K562 (cell line): Measurements from ENCODE around the gene UBA7. TPM values are rescaled to one million over a fixed set of nuclear protein-coding genes. Genes with fewer than 3 reads are reported as not detected.

Experiments used
- ATAC-seq: fragments of 200-7000 bp; cut with Tn5 transposase; 3 replicates; pipeline ENCODE4 v1.9.1; 2020; ENCODE audit warnings: moderate library complexity
- BruUV-seq: library from RNA; stranded (reverse); fragments of 400-500 nt; replicated peaks from 2 replicates; lab custom pipeline; 2021; lab: Mats Ljungman, UMichigan
- CTCF ChIA-PET: fragments of 300-600 bp; formaldehyde crosslinking; extraction: SDS; loops from one replicate; lab custom pipeline; 2021; ENCODE audit warnings: low intra/inter-chr PET ratio; lab: Yijun Ruan, JAX
- POLR2A ChIA-PET: fragments of 300-600, 350-650 bp; sonication (Branson Sonifier 250); formaldehyde crosslinking; extraction: SDS; loops from one replicate; lab custom pipeline; 2021; ENCODE audit warnings: antibody characterized with exemption, inconsistent platforms; lab: Yijun Ruan, JAX
- DNase-seq, 4 experiments: peaks; one replicate each; pipeline versions ENCODE4 v3.0.0 to v3.0.0-alpha.2; 2011 to 2018; ENCODE audit warnings: low spot score in 3 of 4, mixed read lengths in 3 of 4; ENCODE audit errors: extremely low read depth in 1 of 4
- FAIRE-seq: peaks from 2 replicates; lab custom pipeline; 2011; peaks lifted over from hg19 to GRCh38; lab: Jason Lieb, UNC
- H2AFZ ChIP-seq: 2 replicates; pipeline ENCODE4 v1.6.0; 2011; ENCODE audit warnings: low read depth, low read length, control low read depth, inconsistent platforms
- H3K27ac ChIP-seq: fragments of 200-600 bp; 3 replicates; pipeline ENCODE4 v1.8.0; 2011; ENCODE audit warnings: low read depth, mild to moderate bottlenecking, control low read depth, inconsistent platforms, low read length, moderate library complexity, mixed read lengths; ENCODE audit errors: extremely low read depth
- H3K27me3 ChIP-seq, 2 experiments: fragments of 300-600 bp in 1 of 2; 2 replicates in 1 of 2; 3 replicates in 1 of 2; pipeline versions ENCODE4 v1.6.0 to v1.8.0; 2011; ENCODE audit warnings: inconsistent platforms in 2 of 2, low read length in 2 of 2, mild to moderate bottlenecking in 1 of 2, mixed read lengths in 1 of 2, moderate library complexity in 1 of 2; ENCODE audit not compliant: control insufficient read depth in 2 of 2, insufficient read depth in 2 of 2
- H3K36me3 ChIP-seq: fragments of 300-600 bp; 3 replicates; pipeline ENCODE4 v1.8.0; 2011; ENCODE audit warnings: mild to moderate bottlenecking, low read length, inconsistent platforms; ENCODE audit not compliant: control insufficient read depth, insufficient read depth
- H3K4me1 ChIP-seq, 2 experiments: fragments of 200-600 bp in 1 of 2; replicated peaks in 1 of 2; 2 replicates in 1 of 2; 3 replicates in 1 of 2; pipeline versions ENCODE4 v1.5.1 to v1.8.0; 2011; ENCODE audit warnings: inconsistent platforms in 2 of 2, low read length in 2 of 2, mild to moderate bottlenecking in 1 of 2, mixed read lengths in 1 of 2, moderate library complexity in 1 of 2; ENCODE audit not compliant: control insufficient read depth in 2 of 2, insufficient read depth in 2 of 2
- H3K4me2 ChIP-seq: 2 replicates; pipeline ENCODE4 v1.6.1; 2011; ENCODE audit warnings: low read length, control low read depth, inconsistent platforms, mixed read lengths; ENCODE audit not compliant: insufficient read depth
- H3K4me3 ChIP-seq: fragments of 200-600 bp; sonication (generic), shearing (Covaris generic); 2 replicates; pipeline ENCODE4 v1.5.1; 2016; ENCODE audit warnings: control low read depth, inconsistent platforms
- H3K79me2 ChIP-seq: fragments of 200-600 bp; 3 replicates; pipeline ENCODE4 v1.8.0; 2011; ENCODE audit warnings: low read length, inconsistent platforms; ENCODE audit not compliant: control insufficient read depth, insufficient read depth
- H3K9ac ChIP-seq, 2 experiments: 2 replicates each; pipeline versions ENCODE4 v1.6.0 to v1.6.1; 2011; ENCODE audit warnings: low read depth in 2 of 2, low read length in 2 of 2, control low read depth in 1 of 2, inconsistent platforms in 1 of 2, mild to moderate bottlenecking in 1 of 2, mixed read lengths in 1 of 2; ENCODE audit not compliant: insufficient read depth in 1 of 2
- H3K9me1 ChIP-seq: one replicate; pipeline ENCODE4 v1.6.0; 2011; ENCODE audit warnings: inconsistent platforms, mild to moderate bottlenecking, low read length, moderate library complexity; ENCODE audit not compliant: control insufficient read depth, insufficient read depth
- H3K9me3 ChIP-seq: replicated peaks from 2 replicates; pipeline ENCODE4 v1.5.1; 2011; ENCODE audit warnings: low read depth, low read length, inconsistent platforms; ENCODE audit not compliant: control insufficient read depth, insufficient read depth
- H4K20me1 ChIP-seq: replicated peaks from 2 replicates; pipeline ENCODE4 v1.6.1; 2011; ENCODE audit warnings: low read length, inconsistent platforms, mixed read lengths; ENCODE audit not compliant: control insufficient read depth, insufficient read depth
- ARID2 ChIP-seq: fragments of 450-650 bp; IDR thresholded peaks from 2 replicates; pipeline ENCODE4 v1.6.1; 2017; ENCODE audit warnings: antibody characterized with exemption, mild to moderate bottlenecking
- GTF2F1 ChIP-seq: IDR thresholded peaks from 2 replicates; pipeline ENCODE4 v1.6.1; 2011; ENCODE audit warnings: low read depth, low read length, improper control_type of control experiment
- HES1 ChIP-seq: fragments of 450-650 bp; IDR thresholded peaks from 2 replicates; pipeline ENCODE4 v1.6.1; 2016; ENCODE audit warnings: low read depth, mild to moderate bottlenecking, moderate library complexity
- MECOM ChIP-seq: fragments of 250-450 bp; sonication (Bioruptor Pico); IDR thresholded peaks from 2 replicates; pipeline ENCODE4 v1.8.0; 2022; ENCODE audit warnings: inconsistent platforms
- NCOA1 ChIP-seq: fragments of 450-650 bp; IDR thresholded peaks from 2 replicates; pipeline ENCODE4 v1.6.1; 2016; ENCODE audit warnings: low read depth
- NR2C2 ChIP-seq, 2 experiments: fragments of 200-800 bp in 1 of 2; sonication (Bioruptor generic) in 1 of 2; sonication (generic) in 1 of 2; formaldehyde crosslinking in 1 of 2; IDR thresholded peaks; 2 replicates each; pipeline versions ENCODE4 v1.6.1 to v1.8.0; 2016 to 2022; ENCODE audit warnings: mild to moderate bottlenecking in 1 of 2, missing compliant biosample characterization in 1 of 2, missing genetic modification characterization in 1 of 2, missing genetic modification reagents in 1 of 2
- NR2F6 ChIP-seq: fragments of 450-650 bp; formaldehyde crosslinking; IDR thresholded peaks from 2 replicates; pipeline ENCODE4 v1.4.0; 2020; ENCODE audit warnings: mild to moderate bottlenecking
- SMARCE1 ChIP-seq: fragments of 450-650 bp; IDR thresholded peaks from 2 replicates; pipeline ENCODE4 v1.7.1; 2016; ENCODE audit warnings: mild to moderate bottlenecking
- ZNF134 ChIP-seq: fragments of 250-450 bp; sonication (Bioruptor Pico); conservative IDR thresholded peaks from 2 replicates; pipeline ENCODE4 v1.4.0; 2020
- WGBS: fragments of 100-300 bp; shearing (Covaris generic); methylation state at CpG from one replicate; pipeline ENCODE4 v1.1.6; 2016; ENCODE audit warnings: low coverage, mixed read lengths; ENCODE audit not compliant: insufficient coverage; ENCODE audit errors: missing lambda C conversion rate; 5-methylcytosine and 5-hydroxymethylcytosine counted together
- in situ Hi-C: fragments of 300-500 bp; cut with MboI; formaldehyde crosslinking; loops from 4 replicates; pipeline ENCODE4 v1.15.0; 2018; ENCODE audit warnings: inconsistent platforms, mixed read lengths
- intact Hi-C: fragments of 100-400 bp; cut with micrococcal nuclease; formaldehyde crosslinking; loops from 2 replicates; pipeline ENCODE4 v1.14.2; 2022
- polyA plus RNA-seq, 8 experiments: library from polyadenylated mRNA; depleted of rRNA in 4 of 8; stranded (reverse) in 5 of 8; unstranded in 3 of 8; fragments of >200 nt; fragmentation: Nextera tagmentation in 2 of 8; fragmentation: Illumina TruSeq in 1 of 8; extraction: Ambion mirVana in 2 of 8; extraction: Trizol in 1 of 8; gene quantifications; 2 replicates each; pipeline versions ENCODE4 v1.2.1 to v1.2.3, GENCODE V29; 2011 to 2014; ENCODE audit warnings: inconsistent platforms in 1 of 8, missing spikeins in 1 of 8
- total RNA-seq, 7 experiments: library from RNA; depleted of rRNA in 6 of 7; stranded (reverse); fragments of >200 nt in 6 of 7; fragmentation: Illumina TruSeq in 2 of 7; extraction: Trizol in 2 of 7; gene quantifications; 2 replicates each; pipeline versions ENCODE4 v1.2.1 to v1.2.3, GENCODE V29; 2011 to 2021; ENCODE audit warnings: low replicate concordance in 1 of 7
- TF ChIP-seq, protein P1 (sequence below): fragments of 450-650 bp; IDR thresholded peaks from 2 replicates; pipeline ENCODE4 v1.6.1; 2016; ENCODE audit warnings: missing biosample characterization, missing genetic modification characterization
- TF ChIP-seq, protein P2 (sequence below): fragments of 250-450 bp; sonication (Bioruptor Pico); IDR thresholded peaks from 2 replicates; pipeline ENCODE4 v1.4.0; 2020

The UBA7 gene
- total and polyA plus RNA-seq, 9 of the 15 experiments (the other 6 are each of a cell fraction or from before 2014, with no cell fraction given) = 0.17 to 3.3 (median 2.0) TPM

- peaks cover 16% of the 10 kb centered on the region; the same call in 2 of the 3 replicates for H3K36me3 ChIP-seq
- H3K27me3 ChIP-seq = no peaks in the 10 kb centered on the region
- DNase-seq (no peak), ATAC-seq (no peak), FAIRE-seq (no peak)
- intact Hi-C loops (no loop called here), in situ Hi-C loops (no loop called here)
- no peak overlapping the region for H3K4me3 ChIP-seq
- H3K79me2 ChIP-seq = peaks cover 77% of the 10 kb centered on the region
- WGBS = 77% methylated on average over 3 of the region's 3 CpGs
- no peak overlapping the region for H3K4me2 ChIP-seq
- ChIA-PET CTCF (no interaction called here), POLR2A (no interaction called here)
- no peaks in the 10 kb centered on the region for H4K20me1 ChIP-seq
- BruUV-seq = no TSS peak
- H2AFZ ChIP-seq = no peak overlapping the region
- H3K9me3 ChIP-seq = no peaks in the 10 kb centered on the region
- no peaks in the 10 kb centered on the region; a peak in 1 of 5 replicates for H3K4me1 ChIP-seq
- H3K9ac ChIP-seq = no peak overlapping the region
- H3K9me1 ChIP-seq = no peaks in the 10 kb centered on the region
- H3K27ac ChIP-seq = no peak overlapping the region
- TF ChIP-seq HES1 = no peak
- TF ChIP-seq ZNF134 (CRISPR knock-in tag) = no peak
- TF ChIP-seq MECOM = no peak
- no peak for TF ChIP-seq SMARCE1
- no peak for TF ChIP-seq ARID2
- TF ChIP-seq, protein P1, sequence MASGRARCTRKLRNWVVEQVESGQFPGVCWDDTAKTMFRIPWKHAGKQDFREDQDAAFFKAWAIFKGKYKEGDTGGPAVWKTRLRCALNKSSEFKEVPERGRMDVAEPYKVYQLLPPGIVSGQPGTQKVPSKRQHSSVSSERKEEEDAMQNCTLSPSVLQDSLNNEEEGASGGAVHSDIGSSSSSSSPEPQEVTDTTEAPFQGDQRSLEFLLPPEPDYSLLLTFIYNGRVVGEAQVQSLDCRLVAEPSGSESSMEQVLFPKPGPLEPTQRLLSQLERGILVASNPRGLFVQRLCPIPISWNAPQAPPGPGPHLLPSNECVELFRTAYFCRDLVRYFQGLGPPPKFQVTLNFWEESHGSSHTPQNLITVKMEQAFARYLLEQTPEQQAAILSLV = no peak
- TF ChIP-seq NR2F6 (CRISPR knock-in tag) = no peak
- no peak for TF ChIP-seq GTF2F1
- no peak for TF ChIP-seq NR2C2 (CRISPR knock-in tag; IDR thresholded peaks at IDR 0.05)
- no peak for TF ChIP-seq NR2C2 (tag; IDR thresholded peaks at IDR 0.05)
- no peak for TF ChIP-seq NCOA1
- TF ChIP-seq, protein P2, sequence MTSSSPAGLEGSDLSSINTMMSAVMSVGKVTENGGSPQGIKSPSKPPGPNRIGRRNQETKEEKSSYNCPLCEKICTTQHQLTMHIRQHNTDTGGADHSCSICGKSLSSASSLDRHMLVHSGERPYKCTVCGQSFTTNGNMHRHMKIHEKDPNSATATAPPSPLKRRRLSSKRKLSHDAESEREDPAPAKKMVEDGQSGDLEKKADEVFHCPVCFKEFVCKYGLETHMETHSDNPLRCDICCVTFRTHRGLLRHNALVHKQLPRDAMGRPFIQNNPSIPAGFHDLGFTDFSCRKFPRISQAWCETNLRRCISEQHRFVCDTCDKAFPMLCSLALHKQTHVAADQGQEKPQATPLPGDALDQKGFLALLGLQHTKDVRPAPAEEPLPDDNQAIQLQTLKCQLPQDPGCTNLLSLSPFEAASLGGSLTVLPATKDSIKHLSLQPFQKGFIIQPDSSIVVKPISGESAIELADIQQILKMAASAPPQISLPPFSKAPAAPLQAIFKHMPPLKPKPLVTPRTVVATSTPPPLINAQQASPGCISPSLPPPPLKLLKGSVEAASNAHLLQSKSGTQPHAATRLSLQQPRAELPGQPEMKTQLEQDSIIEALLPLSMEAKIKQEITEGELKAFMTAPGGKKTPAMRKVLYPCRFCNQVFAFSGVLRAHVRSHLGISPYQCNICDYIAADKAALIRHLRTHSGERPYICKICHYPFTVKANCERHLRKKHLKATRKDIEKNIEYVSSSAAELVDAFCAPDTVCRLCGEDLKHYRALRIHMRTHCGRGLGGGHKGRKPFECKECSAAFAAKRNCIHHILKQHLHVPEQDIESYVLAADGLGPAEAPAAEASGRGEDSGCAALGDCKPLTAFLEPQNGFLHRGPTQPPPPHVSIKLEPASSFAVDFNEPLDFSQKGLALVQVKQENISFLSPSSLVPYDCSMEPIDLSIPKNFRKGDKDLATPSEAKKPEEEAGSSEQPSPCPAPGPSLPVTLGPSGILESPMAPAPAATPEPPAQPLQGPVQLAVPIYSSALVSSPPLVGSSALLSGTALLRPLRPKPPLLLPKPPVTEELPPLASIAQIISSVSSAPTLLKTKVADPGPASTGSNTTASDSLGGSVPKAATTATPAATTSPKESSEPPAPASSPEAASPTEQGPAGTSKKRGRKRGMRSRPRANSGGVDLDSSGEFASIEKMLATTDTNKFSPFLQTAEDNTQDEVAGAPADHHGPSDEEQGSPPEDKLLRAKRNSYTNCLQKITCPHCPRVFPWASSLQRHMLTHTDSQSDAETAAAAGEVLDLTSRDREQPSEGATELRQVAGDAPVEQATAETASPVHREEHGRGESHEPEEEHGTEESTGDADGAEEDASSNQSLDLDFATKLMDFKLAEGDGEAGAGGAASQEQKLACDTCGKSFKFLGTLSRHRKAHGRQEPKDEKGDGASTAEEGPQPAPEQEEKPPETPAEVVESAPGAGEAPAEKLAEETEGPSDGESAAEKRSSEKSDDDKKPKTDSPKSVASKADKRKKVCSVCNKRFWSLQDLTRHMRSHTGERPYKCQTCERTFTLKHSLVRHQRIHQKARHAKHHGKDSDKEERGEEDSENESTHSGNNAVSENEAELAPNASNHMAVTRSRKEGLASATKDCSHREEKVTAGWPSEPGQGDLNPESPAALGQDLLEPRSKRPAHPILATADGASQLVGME = no peak
- TF ChIP-seq, all 486 proteins: peak for 0
Observed at GRCh38 chr3:49769286-49769915, 44.4 kb downstream of the UBA7 start.
